Measurements from ENCODE around the gene CMIP.
A peak's percentile ranks its signal among the peaks of the same experiment; 100 is the strongest.

The CMIP gene

GRCh38 chr16:81627729-81628244 lies 183.2 kb downstream of the CMIP start:
- DNase-seq = no peak

GRCh38 chr16:81629034-81629802 lies 184.6 kb downstream of the CMIP start:
- no peak for DNase-seq

- DNase-seq = no peak
Measured at GRCh38 chr16:81629896-81630634, 185.5 kb downstream of the CMIP start.

- DNase-seq = no peak
Measured at GRCh38 chr16:81630635-81631031, 186.0 kb downstream of the CMIP start.

- peak; percentile 71 for DNase-seq
Measured at GRCh38 chr16:81632392-81633146, 188.0 kb downstream of the CMIP start.

GRCh38 chr16:81633147-81633619 lies 188.6 kb downstream of the CMIP start:
- peak; percentile 21 for DNase-seq

GRCh38 chr16:81633680-81634379 lies 189.2 kb downstream of the CMIP start:
- no peak for DNase-seq

GRCh38 chr16:81634380-81635062 lies 189.9 kb downstream of the CMIP start:
- no peak for DNase-seq

- DNase-seq = no peak
Measured at GRCh38 chr16:81635063-81635937, 190.7 kb downstream of the CMIP start.

GRCh38 chr16:81636298-81636993 lies 191.8 kb downstream of the CMIP start:
- DNase-seq = no peak

- no peak for DNase-seq
Measured at GRCh38 chr16:81637336-81638235, 193.0 kb downstream of the CMIP start.

GRCh38 chr16:81638286-81638945 lies 193.8 kb downstream of the CMIP start:
- DNase-seq = no peak

GRCh38 chr16:81639348-81639747 lies 194.7 kb downstream of the CMIP start:
- no peak for DNase-seq

GRCh38 chr16:81639931-81640680 lies 195.5 kb downstream of the CMIP start:
- DNase-seq = no peak

GRCh38 chr16:81640681-81641070 lies 196.1 kb downstream of the CMIP start:
- DNase-seq = no peak

GRCh38 chr16:81641395-81642106 lies 196.9 kb downstream of the CMIP start:
- DNase-seq = no peak

- no peak for DNase-seq
Measured at GRCh38 chr16:81642107-81642436, 197.5 kb downstream of the CMIP start.
